ENCODE measurements around the gene GLP1R.
"Not testable (repeated sequence)": the region's sequence is repeated elsewhere in the genome, so short reads cannot be mapped to it uniquely, and the experiment has no call there.

The GLP1R gene

DNA sequence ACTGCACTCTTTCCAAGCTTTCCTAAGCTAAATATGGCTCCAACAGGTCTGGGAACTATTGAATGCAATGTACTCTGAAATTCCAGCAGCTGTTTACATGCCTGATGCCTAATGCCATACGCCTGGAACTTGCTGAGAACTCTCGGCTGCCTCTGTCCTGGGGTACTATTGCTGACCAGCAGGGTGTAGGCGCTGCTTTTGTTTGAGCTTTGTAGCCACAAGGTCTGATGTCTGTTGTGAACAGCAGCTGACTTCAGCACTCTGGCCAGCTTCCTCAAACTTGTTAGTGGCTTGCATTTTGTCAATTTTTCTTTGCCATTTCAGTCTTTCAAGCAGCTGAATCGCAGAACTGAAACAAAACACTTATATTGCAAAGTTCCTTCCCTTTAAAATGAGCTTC is 39.8 kb downstream of the GLP1R start:
- DNase-seq = no peak

DNA sequence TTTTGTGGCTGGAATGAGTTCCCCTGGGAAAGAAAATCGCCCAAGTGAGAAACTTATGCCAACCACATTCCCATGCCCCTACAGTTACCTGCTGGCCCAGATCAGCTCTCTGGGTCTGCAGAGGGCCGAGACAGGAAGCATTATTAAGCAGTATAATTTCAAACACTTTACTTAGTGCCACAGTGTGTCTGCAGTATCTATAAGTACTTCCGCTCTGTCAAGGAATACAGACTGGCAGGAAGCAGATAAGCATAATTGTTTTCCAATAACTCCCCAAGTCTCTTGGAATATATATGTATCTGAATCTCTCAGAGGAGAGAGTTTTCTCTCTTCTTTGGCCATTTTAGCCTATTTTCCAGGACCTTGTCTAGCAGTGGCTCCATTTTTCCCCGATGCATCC is 41.5 kb downstream of the GLP1R start:
- no peak for DNase-seq

DNA sequence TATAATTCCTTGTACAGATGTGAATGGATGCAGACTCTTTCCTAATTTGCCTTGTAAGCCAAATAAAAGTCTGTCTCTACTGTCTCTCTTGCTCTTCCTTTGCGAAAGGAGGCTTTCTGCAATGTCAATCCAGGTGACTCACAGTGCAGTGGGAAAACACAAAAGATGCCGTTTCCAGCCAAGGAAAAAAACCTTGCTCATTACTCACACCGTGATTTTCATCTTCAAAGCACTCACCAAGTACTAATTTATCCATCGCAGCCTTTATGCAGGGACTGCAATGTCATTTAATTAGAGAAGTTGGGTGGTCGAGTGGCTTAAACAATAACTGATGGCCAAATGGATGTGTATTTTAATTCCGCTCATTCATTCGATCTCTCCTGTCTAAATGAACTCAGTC is 42.6 kb downstream of the GLP1R start:
- no peak for DNase-seq

DNA sequence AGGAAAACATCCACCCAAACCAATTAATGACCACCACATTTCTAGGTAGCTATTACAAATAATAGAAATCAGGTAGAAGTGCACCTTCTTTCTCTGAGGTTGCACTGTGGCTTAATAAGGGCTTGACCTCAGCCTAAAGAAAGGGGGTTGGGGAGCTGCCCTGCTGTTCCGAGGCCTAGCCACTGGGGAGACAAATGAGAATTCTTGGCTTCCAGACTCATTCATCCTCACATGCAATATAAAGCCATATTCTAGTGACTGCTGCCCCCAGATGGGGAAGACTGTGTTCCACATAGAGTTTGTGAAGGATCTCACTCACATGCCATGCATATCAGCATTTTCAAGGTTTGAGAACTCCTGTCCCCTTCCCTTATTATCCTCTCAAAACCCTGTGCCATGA is 43.5 kb downstream of the GLP1R start:
- DNase-seq = no peak

DNA sequence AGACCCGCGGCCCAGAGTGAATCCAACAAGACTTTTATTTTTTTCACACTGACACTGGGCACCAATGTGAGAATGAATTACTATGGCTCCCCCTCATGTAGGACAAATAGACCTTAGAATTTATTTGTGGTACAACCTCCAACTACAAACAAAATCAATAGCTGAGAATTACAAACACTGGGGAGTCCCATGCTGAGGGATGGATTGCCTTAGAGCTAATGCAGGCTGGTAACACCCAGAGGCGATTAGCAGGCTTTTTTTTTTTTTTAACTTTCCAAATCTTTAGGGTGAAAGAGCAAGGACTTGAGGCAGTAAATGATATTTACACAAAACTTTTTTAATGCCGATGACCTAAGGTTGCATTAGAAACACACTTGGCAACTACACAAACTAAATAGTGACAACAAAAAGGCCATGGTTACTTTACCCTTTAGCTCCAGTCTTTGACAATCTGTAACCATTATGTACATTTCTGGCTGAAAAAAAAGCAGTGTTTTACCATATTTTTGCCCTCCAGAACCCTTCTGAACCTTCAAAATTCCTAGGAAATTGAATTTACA is 44.6 kb downstream of the GLP1R start:
- DNase-seq = no peak

DNA sequence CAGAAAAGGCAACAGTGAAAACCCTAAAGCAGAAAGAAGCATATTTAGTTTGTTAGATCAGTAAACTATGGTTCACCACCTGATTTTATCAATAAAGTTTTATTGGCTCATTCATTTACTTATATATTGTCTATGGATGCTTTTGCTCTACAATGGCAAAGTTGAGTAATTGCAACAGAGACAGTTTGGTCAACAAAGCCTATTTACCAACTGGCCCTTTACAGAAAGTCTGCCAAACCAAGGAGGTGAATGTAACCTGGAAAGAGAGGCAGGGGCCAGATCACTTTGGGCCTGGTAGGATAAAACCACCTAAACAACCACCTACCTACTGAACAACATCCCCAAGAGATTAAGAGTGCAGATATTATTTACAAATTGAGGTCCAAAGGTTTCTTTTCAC is 47.0 kb downstream of the GLP1R start:
- no peak for DNase-seq

GRCh38 chr6:39100358-39100757 is 51.8 kb downstream of the GLP1R start:
- DNase-seq = no peak

DNA sequence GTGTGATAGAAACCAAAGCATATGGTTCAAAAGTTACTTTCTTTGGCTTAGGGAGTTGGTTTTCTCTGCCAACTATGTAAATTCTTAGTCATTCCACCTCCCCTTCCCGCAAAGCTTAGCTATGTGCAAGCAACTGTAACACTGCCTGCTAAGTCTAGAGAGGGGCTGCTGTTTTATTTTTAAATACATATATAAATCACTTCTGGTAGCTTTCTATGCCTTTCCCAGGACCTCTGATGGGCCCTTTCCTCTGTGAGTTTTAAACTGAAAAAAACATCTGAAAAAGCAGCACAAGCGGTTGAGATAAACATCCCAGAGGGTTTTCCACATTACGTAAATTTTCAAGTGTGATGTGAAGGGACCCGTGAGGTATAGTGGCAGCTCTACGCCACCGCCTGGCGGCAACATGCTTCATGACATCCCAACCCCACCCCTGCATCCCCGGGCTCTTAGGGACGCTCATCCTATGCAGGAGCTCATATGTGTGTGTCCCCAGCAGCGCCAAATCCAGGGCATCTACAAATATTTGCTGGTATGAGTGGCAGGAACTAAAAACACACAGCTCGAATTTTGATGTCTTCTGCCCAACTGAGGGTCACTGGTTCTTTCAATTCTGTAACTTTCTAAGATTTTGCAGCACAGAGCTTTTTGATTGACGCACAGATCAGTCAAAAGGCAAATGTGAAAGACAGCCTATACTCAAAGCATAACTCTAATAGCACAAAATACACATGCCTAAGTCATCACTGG is 53.7 kb downstream of the GLP1R start:
- no peak for DNase-seq

DNA sequence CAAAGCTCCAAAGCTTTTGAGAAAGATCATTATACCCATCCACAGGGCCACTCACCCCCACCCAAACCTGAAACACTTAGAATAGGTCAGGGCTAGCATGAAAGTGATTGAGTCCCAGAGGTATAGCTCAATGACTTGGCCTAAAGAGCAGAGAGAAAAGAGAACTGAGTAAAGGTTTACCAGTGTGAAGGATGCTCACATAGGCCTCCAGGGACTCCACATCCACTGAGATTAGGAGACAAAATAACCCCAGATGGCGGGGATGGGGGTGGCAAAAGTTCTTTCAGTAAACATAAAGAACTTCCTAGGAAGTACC is 54.2 kb downstream of the GLP1R start:
- no peak for DNase-seq

DNA sequence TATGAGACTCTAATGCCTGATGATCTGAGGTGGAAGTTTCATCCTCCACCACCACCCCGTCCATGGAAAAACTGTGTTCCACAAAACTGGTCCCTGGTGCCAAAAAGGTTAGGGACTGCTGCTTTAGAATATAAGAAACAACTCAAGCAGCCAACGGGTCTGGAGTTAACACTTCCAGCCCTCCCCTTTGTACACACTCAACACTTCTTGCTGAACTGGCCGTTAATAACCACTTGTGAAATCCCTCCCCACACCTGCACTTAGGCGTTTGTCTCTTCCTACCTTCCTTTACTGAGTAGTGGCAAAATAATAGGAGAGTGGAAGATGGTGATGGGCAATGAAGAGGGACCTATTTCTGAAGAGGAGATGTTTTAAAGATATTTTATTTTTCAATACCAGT is 55.9 kb downstream of the GLP1R start:
- peak; percentile 63 for DNase-seq

GRCh38 chr6:39107034-39107433 is 58.5 kb downstream of the GLP1R start:
- DNase-seq = no peak

DNA sequence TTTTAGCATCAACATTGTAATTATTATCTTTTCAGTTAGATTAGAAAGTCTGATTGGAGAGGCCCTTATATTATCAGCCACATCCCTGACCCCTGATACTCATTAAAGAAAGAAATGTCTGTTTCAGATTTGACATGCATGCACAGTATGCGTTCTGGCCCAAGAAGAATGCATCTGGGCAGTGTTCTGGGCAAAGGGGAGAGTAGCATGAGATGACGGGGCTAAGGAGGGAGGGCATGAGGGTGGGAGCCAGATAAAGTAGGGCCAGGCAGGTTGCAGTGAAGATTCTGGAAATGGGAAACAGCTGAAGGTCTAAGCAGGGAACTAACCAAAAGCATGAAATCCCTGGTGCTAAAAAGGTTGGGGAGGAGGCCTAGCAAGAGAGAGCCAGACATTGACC is 59.1 kb downstream of the GLP1R start:
- DNase-seq = no peak

DNA sequence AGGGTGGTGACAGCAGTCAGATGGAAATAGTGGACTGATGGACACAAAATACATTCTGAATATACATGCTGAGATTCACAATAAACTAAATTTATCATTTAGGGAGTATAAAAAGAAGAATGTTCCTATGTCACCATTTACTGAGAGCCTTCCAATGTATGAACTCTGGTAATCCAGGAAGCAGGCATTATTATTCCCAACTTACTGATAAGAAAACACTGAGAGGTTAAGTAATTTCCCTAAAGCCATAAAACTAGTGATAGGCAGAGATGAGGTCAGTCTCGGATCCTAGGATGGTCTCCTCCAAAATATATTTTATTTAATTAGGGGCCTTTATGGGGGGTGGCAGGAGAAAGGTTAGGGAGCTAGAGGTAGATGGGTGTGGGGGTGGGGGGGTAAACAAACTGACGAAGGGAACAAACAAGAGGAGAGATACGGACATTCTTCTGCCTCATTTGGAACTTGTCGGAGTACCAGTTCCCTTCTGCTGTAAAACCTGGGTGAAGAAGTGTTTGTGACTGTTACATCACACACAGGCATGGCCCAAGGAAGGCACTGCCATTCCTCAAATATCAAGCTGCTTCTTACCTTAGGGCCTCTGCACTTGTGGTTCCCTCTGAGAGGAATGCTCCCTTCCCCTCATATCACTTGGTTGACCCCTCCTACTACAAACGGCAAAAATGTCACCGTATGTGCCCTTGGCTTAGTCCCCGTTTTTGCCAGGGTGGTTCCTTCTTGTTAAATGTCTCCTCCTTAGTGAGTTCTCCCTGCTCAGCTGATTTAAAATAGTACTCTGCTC is 59.7 kb downstream of the GLP1R start:
- DNase-seq = no peak

DNA sequence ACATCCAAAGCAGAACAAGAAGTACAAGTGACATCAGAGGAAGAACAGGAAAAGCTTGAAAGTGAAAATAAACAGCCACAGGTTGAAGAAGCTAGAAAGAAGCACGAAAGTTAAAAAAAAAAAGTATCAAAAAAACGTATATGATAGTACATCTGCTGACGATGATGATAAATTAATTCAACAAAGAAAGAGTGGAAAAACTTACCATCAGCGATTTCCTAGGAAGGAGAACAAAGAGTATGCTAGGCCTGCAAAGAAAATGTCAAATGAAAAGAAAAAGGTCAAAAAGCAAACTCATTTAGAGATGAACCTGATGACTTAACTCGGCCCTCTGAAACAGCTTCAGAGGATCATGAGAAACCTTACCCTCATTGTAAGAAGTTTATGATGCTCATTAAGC is 62.7 kb downstream of the GLP1R start:
- DNase-seq = no peak

DNA sequence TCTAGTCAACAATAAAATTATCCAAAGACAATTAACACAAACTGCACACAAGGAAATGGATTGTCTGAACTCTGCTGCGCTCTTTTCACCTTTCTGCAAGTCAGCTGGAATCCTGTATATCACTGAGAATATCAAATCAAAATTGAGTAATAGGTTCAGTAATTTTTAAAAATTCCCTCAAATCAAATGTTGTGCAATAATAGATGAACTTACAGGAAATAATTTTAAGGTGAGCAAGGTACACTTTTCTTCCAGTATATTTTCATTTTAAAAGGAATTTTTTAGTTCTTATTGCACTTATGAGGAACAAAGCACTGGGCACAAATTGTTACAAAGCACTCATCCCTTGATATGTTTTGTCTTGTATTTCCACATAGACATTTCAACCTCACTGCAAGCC is 65.2 kb downstream of the GLP1R start:
- no peak for DNase-seq

GRCh38 chr6:39114388-39114703 is 65.8 kb downstream of the GLP1R start:
- peak; percentile 49 for DNase-seq

GRCh38 chr6:39114704-39115599 is 66.4 kb downstream of the GLP1R start, which contains the start of gene SAYSD1:
Gene SAYSD1 (minus strand): TSS chr6:39115186. CDS start chr6:39115089, 97 bp downstream.
- DNase-seq = peak; percentile 96

DNA sequence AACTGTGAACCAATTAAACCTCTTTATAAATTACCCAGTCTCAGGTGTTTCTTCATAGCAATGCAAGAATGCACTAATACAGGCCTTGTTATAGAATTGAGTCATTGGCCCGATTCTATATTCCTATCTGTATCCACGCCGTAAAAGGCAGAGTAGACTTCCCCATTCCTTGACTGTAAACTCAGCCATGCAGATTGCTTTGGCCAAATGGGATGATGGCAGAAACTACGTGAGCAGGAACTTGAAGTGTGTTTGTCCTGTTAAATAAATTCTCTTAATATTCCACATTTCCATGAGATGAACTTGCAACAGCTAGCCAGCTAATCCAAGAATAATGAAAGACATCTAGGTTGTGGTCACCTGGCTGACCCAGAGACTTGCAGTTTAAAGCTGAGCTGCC is 70.3 kb downstream of the GLP1R start:
- DNase-seq = no peak

DNA sequence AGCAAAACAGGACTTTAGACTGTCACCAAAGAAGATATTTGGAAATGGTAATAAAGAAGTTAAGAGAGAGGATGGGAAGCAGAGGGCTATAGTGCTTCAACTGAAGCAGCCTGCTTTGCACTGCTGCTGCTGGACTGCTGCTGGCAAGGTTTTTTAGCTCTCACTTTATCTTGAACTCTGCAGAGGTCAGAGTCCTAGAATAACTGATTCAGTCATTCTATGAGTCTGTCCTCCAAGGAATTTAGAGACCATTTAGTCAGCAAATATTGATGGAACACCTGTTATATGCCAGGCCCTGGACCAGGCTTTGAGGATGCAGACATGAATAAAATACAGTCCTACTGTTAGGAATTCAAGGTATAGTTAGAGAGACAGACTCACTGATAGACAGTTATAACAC is 75.5 kb downstream of the GLP1R start:
- no peak for DNase-seq

- DNase-seq = no peak
These were observed 79.5 kb downstream of the GLP1R start for GRCh38 chr6:39128106-39128505.

GRCh38 chr6:39128832-39129231 is 80.3 kb downstream of the GLP1R start:
- no peak for DNase-seq

- no peak for DNase-seq
These were observed 82.1 kb downstream of the GLP1R start for GRCh38 chr6:39130691-39131090.

GRCh38 chr6:39134761-39135160 is 86.2 kb downstream of the GLP1R start:
- DNase-seq = not testable (repeated sequence)
